OCI-LY7 (cell line): ENCODE results near the gene VCL. TPM values are rescaled to one million over a fixed set of nuclear protein-coding genes. Genes with fewer than 3 reads are reported as not detected.

Experiments
- Bru-seq: library from RNA; stranded (reverse); fragments of 400-500 nt; gene quantifications from one replicate; lab custom pipeline; 2021; lab: Mats Ljungman, UMichigan
- BruChase-seq, 2 experiments: library from RNA; stranded (reverse); fragments of 400-500 nt; gene quantifications; one replicate each; lab custom pipeline; 2021; lab: Mats Ljungman, UMichigan
- BruUV-seq: library from RNA; stranded (reverse); fragments of 400-500 nt; replicated peaks from 2 replicates; lab custom pipeline; 2021; lab: Mats Ljungman, UMichigan
- CTCF ChIA-PET: fragments of 300-600 bp; sonication (Branson Sonifier 250); formaldehyde crosslinking; loops from one replicate; lab custom pipeline; 2022; ENCODE audit warnings: antibody characterized with exemption; ENCODE audit not compliant: unreplicated experiment; lab: Charles Lee
- POLR2A ChIA-PET: fragments of 300-600 bp; sonication (Branson Sonifier 250); formaldehyde crosslinking; loops from one replicate; lab custom pipeline; 2022; ENCODE audit warnings: antibody characterized with exemption; lab: Charles Lee
- DNase-seq: peaks from one replicate; pipeline ENCODE4 v3.0.0-alpha.2; 2015; ENCODE audit warnings: low spot score
- H2AFZ ChIP-seq: fragments of 200-600 bp; sonication (generic), shearing (Covaris generic); 2 replicates; pipeline ENCODE4 v1.6.1; 2014; ENCODE audit warnings: mild to moderate bottlenecking, antibody characterized with exemption, low read length, moderate library complexity
- H3K27ac ChIP-seq: fragments of 200-600 bp; sonication (generic); 2 replicates; pipeline ENCODE4 v1.5.1; 2014; ENCODE audit warnings: mixed run types, low read depth, mild to moderate bottlenecking, moderate library complexity, low read length, inconsistent platforms; ENCODE audit not compliant: poor library complexity, severe bottlenecking
- H3K36me3 ChIP-seq: fragments of 200-600 bp; sonication (generic); 2 replicates; pipeline ENCODE4 v1.6.1; 2014; ENCODE audit warnings: mild to moderate bottlenecking, antibody characterized with exemption, low read length, moderate library complexity, mixed read lengths; ENCODE audit not compliant: insufficient read depth
- H3K4me1 ChIP-seq: fragments of 200-600 bp; sonication (generic); 2 replicates; pipeline ENCODE4 v1.5.1; 2014; ENCODE audit warnings: mild to moderate bottlenecking, low read length; ENCODE audit not compliant: insufficient read depth, poor library complexity, severe bottlenecking
- H3K4me2 ChIP-seq: fragments of 200-600 bp; sonication (generic); 2 replicates; pipeline ENCODE4 v1.6.1; 2014; ENCODE audit warnings: mild to moderate bottlenecking, low read length
- H3K4me3 ChIP-seq: fragments of 200-600 bp; sonication (generic); 2 replicates; pipeline ENCODE4 v1.5.1; 2014; ENCODE audit warnings: mild to moderate bottlenecking, low read depth, low read length; ENCODE audit not compliant: poor library complexity, severe bottlenecking
- H3K79me2 ChIP-seq: fragments of 200-600 bp; sonication (generic); 2 replicates; pipeline ENCODE4 v1.6.1; 2016; ENCODE audit warnings: low read depth, mild to moderate bottlenecking, low read length, moderate library complexity, mixed read lengths; ENCODE audit not compliant: insufficient read depth
- H3K9me2 ChIP-seq: fragments of 200-600 bp; sonication (generic); 2 replicates; pipeline ENCODE4 v1.6.1; 2016; ENCODE audit warnings: mild to moderate bottlenecking, low read length, mixed read lengths; ENCODE audit not compliant: insufficient read depth
- H3K9me3 ChIP-seq: fragments of 200-600 bp; sonication (generic); 2 replicates; pipeline ENCODE4 v1.6.1; 2014; ENCODE audit warnings: mild to moderate bottlenecking, mixed run types, low read length, mixed read lengths
- H4K20me1 ChIP-seq: fragments of 200-600 bp; sonication (generic); 2 replicates; pipeline ENCODE4 v1.6.1; 2014; ENCODE audit warnings: mild to moderate bottlenecking, antibody characterized with exemption, low read length, moderate library complexity, mixed read lengths; ENCODE audit not compliant: insufficient read depth
- EZH2phosphoT487 ChIP-seq: fragments of 200-600 bp; sonication (generic); IDR thresholded peaks from 2 replicates; pipeline ENCODE4 v1.6.1; 2018; ENCODE audit warnings: low read depth, borderline replicate concordance, mild to moderate bottlenecking, mixed run types, antibody characterized with exemption, low read length, moderate library complexity, mixed read lengths
- intact Hi-C: fragments of 100-400 bp; cut with micrococcal nuclease; formaldehyde crosslinking; loops from one replicate; pipeline ENCODE4 v1.10.0; 2022; ENCODE audit not compliant: unreplicated experiment
- long read RNA-seq: library from polyadenylated mRNA; stranded (forward); transcript quantifications from one replicate; pipeline ENCODE4 v2.0.0, GENCODE V29; 2022
- total RNA-seq, 2 experiments: library from RNA; depleted of rRNA in 1 of 2; stranded (reverse); fragments of >200 nt in 1 of 2; shearing (Covaris generic) in 1 of 2; gene quantifications; 2 replicates each; pipeline ENCODE4 v1.2.3, GENCODE V29; 2014 to 2022
- TF ChIP-seq, protein P1 (sequence below): fragments of 200-600 bp; sonication (generic); conservative IDR thresholded peaks from 2 replicates; pipeline ENCODE4 v1.5.1; 2014; ENCODE audit warnings: mild to moderate bottlenecking, antibody characterized with exemption, low read length, moderate library complexity, mixed read lengths

The VCL gene
- total RNA-seq (2014; rRNA removed; shearing (Covaris generic)) (19.1 and 24.9 TPM in 2 replicates), total RNA-seq (2022) (55.5 and 64.5 TPM in 2 replicates), Bru-seq, nascent RNA (percentile 77 among the genes with signal in this experiment), BruChase-seq, experiment 1, labeled RNA remaining after a 6-hour chase (percentile 73 among the genes with signal in this experiment), BruChase-seq, experiment 2, labeled RNA remaining after a 2-hour chase (percentile 68 among the genes with signal in this experiment)
- long read RNA-seq, full-length matches to known transcripts: 47 of 105 reads
- long read RNA-seq, partial matches to known transcripts: 18 of 105 reads
- long read RNA-seq, other reads (novel, unspliced or antisense): 40 of 105 reads

DNA sequence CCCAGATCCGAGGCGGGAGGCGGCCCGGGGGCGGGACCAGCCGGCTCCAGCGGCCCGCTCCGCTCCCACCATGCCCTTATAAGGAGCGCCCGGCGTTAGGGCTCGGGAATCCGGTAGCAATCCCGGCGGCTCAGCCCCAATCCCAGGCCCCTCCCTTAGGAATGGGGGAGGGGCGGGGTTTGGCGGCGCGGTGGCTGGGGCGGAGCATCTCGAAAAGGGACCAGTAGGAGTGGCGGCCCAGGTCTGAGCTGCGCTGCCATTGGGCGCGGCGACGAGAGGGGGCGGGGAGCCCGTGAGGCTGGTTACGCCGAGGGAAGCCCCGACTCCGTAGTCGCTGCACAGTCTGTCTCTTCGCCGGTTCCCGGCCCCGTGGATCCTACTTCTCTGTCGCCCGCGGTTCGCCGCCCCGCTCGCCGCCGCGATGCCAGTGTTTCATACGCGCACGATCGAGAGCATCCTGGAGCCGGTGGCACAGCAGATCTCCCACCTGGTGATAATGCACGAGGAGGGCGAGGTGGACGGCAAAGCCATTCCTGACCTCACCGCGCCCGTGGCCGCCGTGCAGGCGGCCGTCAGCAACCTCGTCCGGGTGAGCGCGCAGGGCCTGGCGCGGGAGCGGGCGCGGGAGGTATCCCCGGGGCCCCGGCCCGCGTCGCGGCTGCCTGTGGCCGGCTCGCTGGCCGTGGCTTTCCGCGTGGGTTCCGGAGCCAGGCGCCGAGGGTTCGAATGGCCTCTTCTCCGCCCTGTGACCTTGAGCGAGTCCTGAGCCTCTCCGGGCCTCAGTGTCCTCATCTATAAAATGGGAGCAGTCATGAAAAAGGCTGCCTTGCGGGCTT lies at the start of gene VCL:
Gene VCL, plus strand, starts transcription at position 330 of the 836 bp plus-strand sequence. Its CDS starts 92 bp downstream, at position 422.
- Histone ChIP-seq H3K4me1 (peaks cover 34% of the 10 kb centered on the region), H2AFZ (peak within 1 kb of the TSS; percentile 97), H4K20me1 (no peaks in the 10 kb centered on the region; the same call in 1 of the 2 replicates), H3K4me3 (peak within 1 kb of the TSS; percentile 93), H3K36me3 (no peaks in the 10 kb centered on the region), H3K27ac (peak within 1 kb of the TSS; percentile 56), H3K79me2 (peaks cover 14% of the 10 kb centered on the region; the same call in 1 of the 2 replicates), H3K9me3 (no peaks in the 10 kb centered on the region), H3K4me2 (peak within 1 kb of the TSS; percentile 97), H3K9me2 (no peaks in the 10 kb centered on the region)
- no TSS peak for BruUV-seq
- peak; percentile 95 for DNase-seq
- CTCF ChIA-PET: interaction anchor here (0.5 to 1.2 kb wide), 4 partner anchors 14 to 148 kb away, joined by 3 to 4 read pairs (median 3); no protein-coding TSS in a partner anchor
- intact Hi-C loops: loop anchor here (1.0 to 2.0 kb wide), 2 partner anchors 10 to 41 kb away; no protein-coding TSS in a partner anchor
- TF ChIP-seq EZH2phosphoT487: no peak
- TF ChIP-seq, protein P1, sequence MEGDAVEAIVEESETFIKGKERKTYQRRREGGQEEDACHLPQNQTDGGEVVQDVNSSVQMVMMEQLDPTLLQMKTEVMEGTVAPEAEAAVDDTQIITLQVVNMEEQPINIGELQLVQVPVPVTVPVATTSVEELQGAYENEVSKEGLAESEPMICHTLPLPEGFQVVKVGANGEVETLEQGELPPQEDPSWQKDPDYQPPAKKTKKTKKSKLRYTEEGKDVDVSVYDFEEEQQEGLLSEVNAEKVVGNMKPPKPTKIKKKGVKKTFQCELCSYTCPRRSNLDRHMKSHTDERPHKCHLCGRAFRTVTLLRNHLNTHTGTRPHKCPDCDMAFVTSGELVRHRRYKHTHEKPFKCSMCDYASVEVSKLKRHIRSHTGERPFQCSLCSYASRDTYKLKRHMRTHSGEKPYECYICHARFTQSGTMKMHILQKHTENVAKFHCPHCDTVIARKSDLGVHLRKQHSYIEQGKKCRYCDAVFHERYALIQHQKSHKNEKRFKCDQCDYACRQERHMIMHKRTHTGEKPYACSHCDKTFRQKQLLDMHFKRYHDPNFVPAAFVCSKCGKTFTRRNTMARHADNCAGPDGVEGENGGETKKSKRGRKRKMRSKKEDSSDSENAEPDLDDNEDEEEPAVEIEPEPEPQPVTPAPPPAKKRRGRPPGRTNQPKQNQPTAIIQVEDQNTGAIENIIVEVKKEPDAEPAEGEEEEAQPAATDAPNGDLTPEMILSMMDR: no peak
- POLR2A ChIA-PET: interaction anchor here (1.0 to 4.4 kb wide), 2 partner anchors 13 to 33 kb away, joined by 3 to 48 read pairs; no protein-coding TSS in a partner anchor

DNA sequence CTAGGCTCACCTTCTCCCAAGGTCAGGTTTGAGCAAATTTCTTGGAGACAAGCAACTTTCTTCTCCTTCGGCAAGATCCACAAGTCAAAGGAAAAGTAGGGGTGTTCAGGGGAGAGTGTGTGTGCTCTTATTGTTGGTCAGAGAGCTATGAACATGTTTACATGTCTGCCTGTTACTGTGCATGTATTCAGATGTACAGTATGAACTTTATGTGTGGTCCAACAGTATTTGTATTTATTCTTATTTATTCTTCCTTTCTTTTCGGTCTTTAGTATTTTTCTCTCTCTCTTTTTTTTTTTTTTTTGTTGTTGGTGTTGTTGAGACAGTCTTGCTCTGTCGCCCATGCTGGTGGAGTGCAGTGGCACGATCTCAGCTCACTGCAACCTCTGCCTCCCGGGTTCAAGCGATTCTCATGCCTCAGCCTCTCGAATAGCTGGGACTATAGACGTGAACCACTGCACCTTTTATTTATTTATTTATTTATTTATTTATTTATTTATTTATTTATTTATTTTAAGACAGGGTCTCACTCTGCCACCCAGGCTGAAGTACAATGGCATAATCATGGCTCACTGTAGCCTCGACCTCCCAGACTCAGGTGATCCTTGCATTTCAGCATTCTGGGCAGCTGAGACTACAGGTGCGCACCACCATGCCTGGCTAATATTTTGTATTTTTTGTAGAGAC lies 48.8 kb upstream of the VCL start:
- Histone ChIP-seq H3K4me2 (no peak overlapping the region), H3K79me2 (no peaks in the 10 kb centered on the region), H3K36me3 (no peaks in the 10 kb centered on the region), H4K20me1 (no peaks in the 10 kb centered on the region), H2AFZ (no peak overlapping the region), H3K9me3 (no peaks in the 10 kb centered on the region), H3K4me3 (no peak overlapping the region), H3K4me1 (no peaks in the 10 kb centered on the region), H3K9me2 (no peaks in the 10 kb centered on the region), H3K27ac (no peak overlapping the region)
- intact Hi-C loops: no loop called here
- ChIA-PET POLR2A (no interaction called here), CTCF (no interaction called here)
- no peak for DNase-seq
- BruUV-seq: no TSS peak
- no peak for TF ChIP-seq EZH2phosphoT487
- TF ChIP-seq, protein P1: no peak
